Stimulated activated CD8-positive, alpha-beta memory T cell treated with anti-CD3 and anti-CD28 coated beads, Interleukin-12 subunit alpha, Interleukin-12 subunit beta, amount 100 ng/mL, for 24 hours (primary cell): ENCODE measurements around the gene CNOT8.

Source experiments
- DNase-seq: peaks from one replicate; pipeline ENCODE4 v3.0.0-alpha.2; 2020; ENCODE audit errors: extremely low read depth

CNOT8 gene

DNA sequence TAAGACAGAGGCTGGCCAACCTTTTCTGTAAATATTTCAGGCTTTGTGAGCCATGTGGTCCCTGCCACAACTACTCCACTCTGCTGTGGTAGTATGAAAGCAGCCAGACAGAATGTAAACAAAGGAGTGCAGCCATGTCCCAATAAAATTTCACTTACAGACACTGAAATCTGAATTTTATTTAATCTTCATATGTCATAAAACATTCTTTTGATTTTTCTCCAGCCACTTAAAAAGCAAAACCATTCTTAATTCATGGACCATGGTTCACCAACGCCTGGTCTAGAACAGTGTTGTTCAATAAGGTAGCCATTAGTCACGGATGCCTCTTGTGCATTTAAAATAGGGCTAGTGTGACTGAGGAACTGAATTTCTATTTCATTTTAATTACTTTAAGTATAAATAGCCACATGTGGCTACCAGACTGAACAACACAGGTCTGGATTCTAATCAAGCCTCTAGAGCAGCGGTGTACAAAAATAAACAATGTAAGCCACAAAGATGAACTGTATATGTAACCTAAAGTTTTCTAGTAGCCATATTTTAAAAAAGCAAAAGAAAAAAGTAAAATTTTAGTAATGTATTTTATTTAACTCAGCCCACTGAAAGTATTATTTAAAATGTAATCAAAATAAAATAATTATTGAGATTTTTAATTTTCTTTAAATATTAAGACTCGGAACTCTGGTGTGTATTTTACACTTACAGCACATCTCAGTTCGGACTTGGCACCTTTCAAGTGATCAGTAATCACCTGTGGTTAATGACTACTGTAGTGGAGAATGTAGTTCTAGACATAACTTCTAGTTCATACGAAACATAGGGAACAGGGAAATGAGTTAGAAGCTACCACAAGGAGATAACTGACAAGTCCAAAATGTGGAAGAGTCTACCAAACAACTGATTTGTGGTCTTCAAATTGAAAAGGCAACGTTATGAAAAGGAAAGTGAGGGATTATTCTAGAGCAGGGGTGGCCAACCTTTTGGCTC is 65.3 kb downstream of the CNOT8 start:
- no peak for DNase-seq
